Measurements from ENCODE around the gene CHRDL2. TPM values are rescaled to one million over a fixed set of nuclear protein-coding genes. Genes with fewer than 3 reads are reported as not detected.

Gene CHRDL2
- total RNA-seq, 4 donors from 2014 or later, result 2.2 to 20.9 (median 4.0) TPM

GRCh38 chr11:74685905-74686304, 45.3 kb downstream of the CHRDL2 start:
- peaks cover 15% of the 10 kb centered on the region for H3K27me3 ChIP-seq
- TF ChIP-seq POLR2A (IDR thresholded peaks at IDR 0.05) (no peak), POLR2AphosphoS5 (IDR thresholded peaks at IDR 0.05) (no peak), EP300 (IDR thresholded peaks at IDR 0.05; ENCODE audit: low read depth) (no peak), CTCF (IDR thresholded peaks at IDR 0.05) (no peak)
- in situ Hi-C loops (cut with MboI; ENCODE audit: low pct_ligation_motif_present in 1 of 4, low pct_unique_long_range_greater_than_20kb in 1 of 4, low sequenced_read_pairs in 3 of 4), result no loop called here
- no peaks in the 10 kb centered on the region for H3K36me3 ChIP-seq
- no peak overlapping the region for H3K27ac ChIP-seq
- H3K9me3 ChIP-seq, result no peaks in the 10 kb centered on the region
- intact Hi-C loops (cut with DNase I; ENCODE audit: low total_unique reads), result no loop called here
- peak; percentile 37 for DNase-seq
- H3K4me3 ChIP-seq, result no peak overlapping the region
- H3K4me1 ChIP-seq, result peaks cover 4 to 17% (median 13%) of the 10 kb centered on the region in 4 donors
- WGBS, 2 donors (ENCODE audit: low coverage in 1 of 2), result 83 to 100% methylated on average over 2 to 3 of the region's 3 CpGs

- intact Hi-C loops (cut with DNase I; ENCODE audit: low total_unique reads) (no loop called here), in situ Hi-C loops (cut with MboI; ENCODE audit: low pct_ligation_motif_present in 1 of 4, low pct_unique_long_range_greater_than_20kb in 1 of 4, low sequenced_read_pairs in 3 of 4) (no loop called here)
- H3K27ac ChIP-seq, result no peak overlapping the region
- no peaks in the 10 kb centered on the region for H3K36me3 ChIP-seq
- H3K4me3 ChIP-seq, result no peak overlapping the region
- H3K27me3 ChIP-seq, result peaks cover 15% of the 10 kb centered on the region
- no peaks in the 10 kb centered on the region for H3K9me3 ChIP-seq
- no peak for DNase-seq
- no peak for TF ChIP-seq POLR2A (IDR thresholded peaks at IDR 0.05)
- TF ChIP-seq POLR2AphosphoS5 (IDR thresholded peaks at IDR 0.05), result no peak
- TF ChIP-seq EP300 (IDR thresholded peaks at IDR 0.05; ENCODE audit: low read depth), result no peak
- no peak for TF ChIP-seq CTCF (IDR thresholded peaks at IDR 0.05)
- H3K4me1 ChIP-seq, result peaks cover 4 to 17% (median 13%) of the 10 kb centered on the region in 4 donors
Measured at GRCh38 chr11:74685338-74685737, 45.9 kb downstream of the CHRDL2 start.

- H3K27me3 ChIP-seq, result peaks cover 15% of the 10 kb centered on the region
- in situ Hi-C loops (cut with MboI; ENCODE audit: low pct_ligation_motif_present in 1 of 4, low pct_unique_long_range_greater_than_20kb in 1 of 4, low sequenced_read_pairs in 3 of 4), result no loop called here
- no peak for DNase-seq
- TF ChIP-seq CTCF (IDR thresholded peaks at IDR 0.05), result no peak
- H3K4me3 ChIP-seq, result no peak overlapping the region
- H3K9me3 ChIP-seq, result no peaks in the 10 kb centered on the region
- 71% methylated on average over 1 of the region's 1 CpG; no CpG with 5 or more reads in 1 of the 2 donors for WGBS, 2 donors (ENCODE audit: low coverage in 1 of 2)
- no peak overlapping the region for H3K27ac ChIP-seq
- intact Hi-C loops (cut with DNase I; ENCODE audit: low total_unique reads), result no loop called here
- peaks cover 4 to 17% (median 13%) of the 10 kb centered on the region in 4 donors for H3K4me1 ChIP-seq
- no peaks in the 10 kb centered on the region for H3K36me3 ChIP-seq
Measured at GRCh38 chr11:74684661-74685060, 46.6 kb downstream of the CHRDL2 start.

- peaks cover 4 to 17% (median 13%) of the 10 kb centered on the region in 4 donors for H3K4me1 ChIP-seq
Measured at GRCh38 chr11:74683941-74684481, 47.2 kb downstream of the CHRDL2 start.

More at GRCh38 chr11:74683941-74684481, 47.2 kb downstream of the CHRDL2 start:
- H3K9me3 ChIP-seq, result no peaks in the 10 kb centered on the region
- intact Hi-C loops (cut with DNase I; ENCODE audit: low total_unique reads) (no loop called here), in situ Hi-C loops (cut with MboI; ENCODE audit: low pct_ligation_motif_present in 1 of 4, low pct_unique_long_range_greater_than_20kb in 1 of 4, low sequenced_read_pairs in 3 of 4) (no loop called here)
- WGBS, 2 donors (ENCODE audit: low coverage in 1 of 2), result 73% methylated on average over 12 of the region's 12 CpGs; no CpG with 5 or more reads in 1 of the 2 donors
- peaks cover 15% of the 10 kb centered on the region for H3K27me3 ChIP-seq
- TF ChIP-seq POLR2AphosphoS5 (IDR thresholded peaks at IDR 0.05), result no peak
- TF ChIP-seq POLR2A (IDR thresholded peaks at IDR 0.05), result no peak
- no peak for TF ChIP-seq EP300 (IDR thresholded peaks at IDR 0.05; ENCODE audit: low read depth)
- TF ChIP-seq CTCF (IDR thresholded peaks at IDR 0.05), result no peak
- peak overlapping the region in 3 of 4 donors; percentile 5 to 60 (median 42) for H3K27ac ChIP-seq
- H3K4me3 ChIP-seq, result peak overlapping the region in 1 of 4 donors; percentile 35
- H3K36me3 ChIP-seq, result no peaks in the 10 kb centered on the region
- DNase-seq, result no peak
